Measurements from ENCODE around the gene PRKCE. TPM values are rescaled to one million over a fixed set of nuclear protein-coding genes. Genes with fewer than 3 reads are reported as not detected.

Gene PRKCE
- total and polyA plus RNA-seq, 2 experiments from 2014 or later, result 0.94 to 1.2 TPM

DNA sequence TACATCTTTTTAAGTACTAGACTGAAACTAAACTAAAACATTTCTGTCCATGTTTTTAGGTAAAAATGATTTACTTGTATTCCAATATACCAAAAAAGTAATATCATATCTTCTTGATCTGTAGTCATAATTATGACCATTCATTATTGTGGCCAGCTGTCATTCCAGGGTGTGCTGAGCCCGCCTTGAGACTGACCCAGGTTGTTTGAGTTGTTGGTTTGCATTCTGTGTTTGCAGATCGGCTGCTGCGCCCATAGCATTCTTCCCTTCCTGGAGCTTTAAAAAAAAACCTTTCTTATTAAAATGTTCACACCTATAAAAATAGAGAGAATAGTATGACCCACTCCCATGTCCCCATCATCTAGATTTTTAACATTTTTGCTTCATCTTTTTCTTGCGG is 101.9 kb downstream of the PRKCE start (continued):
- no peak for TF ChIP-seq ZNF462 (CRISPR knock-in tag; IDR thresholded peaks at IDR 0.05)
- no peak for TF ChIP-seq NANOG (IDR thresholded peaks at IDR 0.05; ENCODE audit: borderline replicate concordance)

DNA sequence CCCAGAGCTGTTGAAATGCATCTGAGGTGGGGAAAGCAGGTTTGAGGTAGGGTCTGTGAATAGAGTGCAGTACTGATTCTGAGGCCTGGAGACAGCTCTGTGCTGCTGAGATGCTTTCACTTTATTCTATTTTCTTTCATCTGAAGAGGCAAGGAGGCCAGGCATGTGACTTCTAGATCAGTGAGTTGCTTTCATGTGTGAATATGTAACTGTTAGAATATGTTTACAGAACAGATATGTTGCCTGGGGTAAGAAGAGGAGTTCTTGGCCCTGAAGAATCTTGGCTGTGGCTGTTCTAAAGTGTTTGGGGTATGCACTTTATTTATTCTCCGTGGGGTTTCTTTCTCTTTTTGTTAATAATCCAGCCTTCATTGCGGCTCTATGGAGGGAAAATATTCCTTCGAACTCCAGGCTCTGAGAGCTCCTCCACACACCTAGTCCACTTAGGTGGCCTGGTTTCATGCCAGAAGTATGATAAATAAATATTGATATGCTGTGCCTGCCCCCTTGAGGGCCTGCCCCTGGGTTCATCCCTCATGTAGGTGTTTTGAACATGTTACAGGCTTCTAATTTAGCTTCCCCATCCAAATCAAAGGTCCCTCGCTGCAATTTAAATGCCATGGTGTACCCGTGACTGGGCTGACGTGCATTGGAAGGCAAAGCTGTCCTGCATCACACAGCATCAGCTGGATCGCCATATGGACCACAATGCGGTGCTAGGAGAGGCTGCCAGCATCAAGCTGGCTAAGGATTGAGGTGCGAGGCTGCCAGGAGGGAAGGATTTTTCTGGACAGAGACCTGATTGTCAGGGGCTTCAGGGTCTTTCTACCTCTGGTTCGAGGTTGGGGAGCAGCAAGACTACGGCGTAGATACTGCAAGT is 102.9 kb downstream of the PRKCE start:
- DNase-seq (ENCODE audit: low spot score) (no peak), ATAC-seq (no peak)
- Histone ChIP-seq H3K9me2 (ENCODE audit: insufficient read depth) (no peaks in the 10 kb centered on the region), H3K4me2 (no peak overlapping the region), H3F3A (replicated peaks; ENCODE audit: low read depth) (no peaks in the 10 kb centered on the region), H3K27me3 (ENCODE audit: insufficient read depth) (no peaks in the 10 kb centered on the region), H2AFZ (no peak overlapping the region), H3K27ac (ENCODE audit: low read depth) (no peak overlapping the region), H4K20me1 (replicated peaks; ENCODE audit: insufficient read depth) (no peaks in the 10 kb centered on the region), H3K79me2 (replicated peaks; ENCODE audit: insufficient read depth) (no peaks in the 10 kb centered on the region), H3K36me3 (ENCODE audit: insufficient read depth) (no peaks in the 10 kb centered on the region), H3K4me1 (ENCODE audit: insufficient read depth) (0 out of 2 replicates have a peak, but pooled peaks cover 2% of the 10 kb centered on the region), H3K4me3 (no peak overlapping the region)
- H3K36me3 Mint-ChIP-seq (ENCODE audit: low read depth), result no peaks in the 10 kb centered on the region
- H3K4me1 Mint-ChIP-seq, result peaks cover under 1% of the 10 kb centered on the region; the same call in 2 of the 3 replicates
- no peak overlapping the region for H3K4me3 Mint-ChIP-seq
- TF ChIP-seq, protein P1, sequence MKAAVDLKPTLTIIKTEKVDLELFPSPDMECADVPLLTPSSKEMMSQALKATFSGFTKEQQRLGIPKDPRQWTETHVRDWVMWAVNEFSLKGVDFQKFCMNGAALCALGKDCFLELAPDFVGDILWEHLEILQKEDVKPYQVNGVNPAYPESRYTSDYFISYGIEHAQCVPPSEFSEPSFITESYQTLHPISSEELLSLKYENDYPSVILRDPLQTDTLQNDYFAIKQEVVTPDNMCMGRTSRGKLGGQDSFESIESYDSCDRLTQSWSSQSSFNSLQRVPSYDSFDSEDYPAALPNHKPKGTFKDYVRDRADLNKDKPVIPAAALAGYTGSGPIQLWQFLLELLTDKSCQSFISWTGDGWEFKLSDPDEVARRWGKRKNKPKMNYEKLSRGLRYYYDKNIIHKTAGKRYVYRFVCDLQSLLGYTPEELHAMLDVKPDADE (IDR thresholded peaks at IDR 0.05), result no peak
- no peak for TF ChIP-seq ZNF114 (CRISPR knock-in tag; IDR thresholded peaks at IDR 0.05)
- TF ChIP-seq NANOG (IDR thresholded peaks at IDR 0.05; ENCODE audit: borderline replicate concordance), result no peak
- no peak for TF ChIP-seq STAT1 (IDR thresholded peaks at IDR 0.05; ENCODE audit: unreplicated experiment)
- TF ChIP-seq ZNF331 (CRISPR knock-in tag; IDR thresholded peaks at IDR 0.05; ENCODE audit: low read depth), result no peak
- no peak for TF ChIP-seq EZH2 (IDR thresholded peaks at IDR 0.05; ENCODE audit: low read depth, unreplicated experiment)
- no peaks in the 10 kb centered on the region for H3K27me3 Mint-ChIP-seq (ENCODE audit: insufficient read depth, low read depth, poor library complexity)
- no peak overlapping the region for H3K27ac Mint-ChIP-seq
- H3K9me3 Mint-ChIP-seq, result no peaks in the 10 kb centered on the region
